ENCODE measurements around the gene SLC4A2.

DNA sequence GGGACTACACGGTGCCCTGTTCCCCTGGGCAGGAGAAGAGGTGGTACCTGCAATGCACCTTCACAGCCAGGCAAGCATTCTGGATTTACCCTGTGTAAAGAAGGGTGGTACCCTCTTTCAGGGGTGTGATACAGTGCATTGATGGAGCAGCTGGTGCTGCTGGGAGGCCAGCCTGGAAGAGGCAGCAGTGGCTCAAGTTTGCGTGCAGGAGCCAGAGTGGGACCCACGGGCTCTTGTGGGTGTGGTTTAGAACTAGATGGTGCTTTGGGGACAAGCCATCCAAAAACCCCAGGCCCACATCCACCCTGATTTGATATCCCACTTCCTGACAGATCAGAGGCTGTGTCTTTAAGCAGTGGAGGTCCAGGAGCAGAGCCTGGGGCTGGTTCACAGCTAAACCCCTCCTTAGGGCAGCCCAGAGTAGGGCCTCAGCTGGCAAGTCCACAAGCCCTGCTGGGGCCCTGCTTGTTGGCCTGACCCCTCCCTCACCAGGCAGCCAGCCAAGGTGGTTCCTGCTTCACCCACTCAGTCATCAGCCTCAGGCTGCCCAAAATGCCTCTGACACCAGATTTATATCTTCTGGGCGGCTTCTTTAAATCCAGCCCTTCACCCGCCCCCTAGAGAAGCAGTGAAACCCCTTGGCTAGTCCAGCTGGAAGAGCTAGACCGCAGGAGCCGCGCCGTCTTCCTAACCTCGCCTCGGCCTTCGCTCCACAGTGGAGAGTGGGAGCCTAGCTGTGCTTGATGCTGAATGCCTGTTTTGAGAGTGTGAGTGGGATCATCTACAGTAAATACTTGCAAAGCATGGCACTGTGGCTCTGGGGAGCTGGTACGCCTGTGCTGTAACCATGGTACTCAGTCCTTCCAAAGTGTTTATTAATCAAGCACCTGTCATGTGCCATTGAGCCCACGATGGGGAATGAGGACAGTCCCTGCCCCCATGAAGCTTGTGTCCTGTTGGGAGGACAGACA lies 12.5 kb upstream of the SLC4A2 start:
- TF ChIP-seq CTCF (conservative IDR thresholded peaks at IDR 0.05; ENCODE audit: low read length) (no peak), EZH2phosphoT487 (IDR thresholded peaks at IDR 0.05; ENCODE audit: borderline replicate concordance, low read depth, low read length) (no peak)

Data from OCI-LY7 (cell line).